MCF 10A (cell line): ENCODE data around the gene FBXL20. TPM values are rescaled to one million over a fixed set of nuclear protein-coding genes. Genes with fewer than 3 reads are reported as not detected.

Source experiments
- BruUV-seq: library from RNA; stranded (reverse); fragments of 400-500 nt; replicated peaks from 2 replicates; lab custom pipeline; 2021; lab: Mats Ljungman, UMichigan
- CTCF ChIA-PET: fragments of 300-600 bp; sonication (Branson Sonifier 250); formaldehyde crosslinking; extraction: SDS; loops from one replicate; lab custom pipeline; 2021; ENCODE audit warnings: antibody characterized with exemption, inconsistent platforms; lab: Yijun Ruan, JAX
- POLR2A ChIA-PET: fragments of 300-600, 350-650 bp; sonication (Branson Sonifier 250); formaldehyde crosslinking; extraction: SDS; loops from one replicate; lab custom pipeline; 2020; ENCODE audit warnings: antibody characterized with exemption, inconsistent platforms; lab: Yijun Ruan, JAX
- DNase-seq: peaks from one replicate; pipeline ENCODE4 v3.0.0-alpha.2; 2018; ENCODE audit not compliant: unreplicated experiment
- H3K27ac Mint-ChIP-seq: one replicate; pipeline ENCODE4 v1.8.0; 2022; ENCODE audit warnings: mild to moderate bottlenecking, low read depth, mixed read lengths; ENCODE audit not compliant: unreplicated experiment
- H3K27me3 Mint-ChIP-seq: one replicate; pipeline ENCODE4 v1.8.0; 2022; ENCODE audit warnings: mixed read lengths; ENCODE audit not compliant: insufficient read depth, unreplicated experiment
- H3K36me3 Mint-ChIP-seq: one replicate; pipeline ENCODE4 v1.8.0; 2022; ENCODE audit warnings: mild to moderate bottlenecking, moderate library complexity, mixed read lengths; ENCODE audit not compliant: insufficient read depth, unreplicated experiment
- H3K4me1 Mint-ChIP-seq: one replicate; pipeline ENCODE4 v1.8.0; 2022; ENCODE audit warnings: mixed read lengths; ENCODE audit not compliant: insufficient read depth, unreplicated experiment
- H3K4me3 Mint-ChIP-seq: one replicate; pipeline ENCODE4 v1.8.0; 2022; ENCODE audit warnings: mild to moderate bottlenecking, moderate library complexity, mixed read lengths; ENCODE audit not compliant: unreplicated experiment
- H3K9me3 Mint-ChIP-seq: one replicate; pipeline ENCODE4 v1.8.0; 2022; ENCODE audit warnings: mixed read lengths; ENCODE audit not compliant: unreplicated experiment
- intact Hi-C: fragments of 100-400 bp; cut with micrococcal nuclease; formaldehyde crosslinking; loops from 2 replicates; pipeline ENCODE4 v1.14.1; 2022
- total RNA-seq: library from RNA; stranded (reverse); gene quantifications from 2 replicates; pipeline ENCODE4 v1.2.3, GENCODE V29; 2022
- TF ChIP-seq, protein P1 (sequence below): fragments of 200-600 bp; IDR thresholded peaks from one replicate; pipeline ENCODE4 v1.8.0; 2022; ENCODE audit warnings: antibody characterized with exemption, mild to moderate bottlenecking; ENCODE audit not compliant: unreplicated experiment

Gene FBXL20
- total RNA-seq, 1 experiment from 2014 or later, result 13.4 TPM

DNA sequence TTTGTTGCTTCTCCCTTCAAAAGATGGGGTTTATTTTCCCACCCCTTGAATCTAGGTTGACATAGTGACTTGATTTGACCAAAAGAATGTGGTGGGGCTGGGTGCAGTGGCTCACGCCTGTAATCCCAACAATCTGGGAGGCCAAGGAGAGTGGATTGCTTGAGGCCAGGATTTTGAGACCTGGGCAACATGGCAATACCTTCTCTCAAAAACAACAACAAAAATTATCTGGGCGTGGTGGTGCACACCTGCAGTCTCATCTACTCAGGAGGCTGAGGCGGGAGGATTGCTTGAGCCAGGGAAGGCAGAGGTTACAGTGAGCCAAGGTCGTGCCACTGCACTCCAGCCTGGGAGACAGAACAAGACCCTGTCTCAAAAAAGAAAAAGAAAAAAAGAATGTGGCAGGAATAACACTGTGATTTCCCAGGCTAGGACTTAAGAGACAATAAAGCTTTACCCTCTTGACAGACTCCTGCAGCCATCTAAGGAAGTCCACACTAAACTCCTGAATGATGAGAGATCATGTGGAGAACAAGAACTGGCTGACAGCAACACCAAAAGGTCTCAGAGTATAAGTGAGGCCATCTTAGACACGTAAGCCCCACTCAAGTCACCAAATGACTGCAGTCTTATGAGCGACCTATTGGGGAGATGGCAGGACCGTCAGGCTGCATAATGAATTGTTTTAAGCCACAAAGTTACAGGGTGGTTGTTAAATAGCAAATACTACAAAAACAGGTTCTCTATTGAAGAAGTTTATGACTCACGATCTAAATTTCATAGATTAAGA, 37.0 kb downstream of the FBXL20 start:
- no peak for DNase-seq
- intact Hi-C loops, result no loop called here
- POLR2A ChIA-PET, result no interaction called here
- Mint-ChIP-seq H3K27ac (no peak overlapping the region), H3K27me3 (no peaks in the 10 kb centered on the region), H3K4me1 (peaks cover 6% of the 10 kb centered on the region), H3K9me3 (no peaks in the 10 kb centered on the region), H3K36me3 (peaks cover 13% of the 10 kb centered on the region), H3K4me3 (no peak overlapping the region)
- CTCF ChIA-PET, result no interaction called here
- no TSS peak for BruUV-seq
- TF ChIP-seq, protein P1, sequence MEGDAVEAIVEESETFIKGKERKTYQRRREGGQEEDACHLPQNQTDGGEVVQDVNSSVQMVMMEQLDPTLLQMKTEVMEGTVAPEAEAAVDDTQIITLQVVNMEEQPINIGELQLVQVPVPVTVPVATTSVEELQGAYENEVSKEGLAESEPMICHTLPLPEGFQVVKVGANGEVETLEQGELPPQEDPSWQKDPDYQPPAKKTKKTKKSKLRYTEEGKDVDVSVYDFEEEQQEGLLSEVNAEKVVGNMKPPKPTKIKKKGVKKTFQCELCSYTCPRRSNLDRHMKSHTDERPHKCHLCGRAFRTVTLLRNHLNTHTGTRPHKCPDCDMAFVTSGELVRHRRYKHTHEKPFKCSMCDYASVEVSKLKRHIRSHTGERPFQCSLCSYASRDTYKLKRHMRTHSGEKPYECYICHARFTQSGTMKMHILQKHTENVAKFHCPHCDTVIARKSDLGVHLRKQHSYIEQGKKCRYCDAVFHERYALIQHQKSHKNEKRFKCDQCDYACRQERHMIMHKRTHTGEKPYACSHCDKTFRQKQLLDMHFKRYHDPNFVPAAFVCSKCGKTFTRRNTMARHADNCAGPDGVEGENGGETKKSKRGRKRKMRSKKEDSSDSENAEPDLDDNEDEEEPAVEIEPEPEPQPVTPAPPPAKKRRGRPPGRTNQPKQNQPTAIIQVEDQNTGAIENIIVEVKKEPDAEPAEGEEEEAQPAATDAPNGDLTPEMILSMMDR, result no peak

- BruUV-seq, result no TSS peak
- no peak overlapping the region for H3K4me3 Mint-ChIP-seq
- H3K9me3 Mint-ChIP-seq, result no peaks in the 10 kb centered on the region
- POLR2A ChIA-PET, result no interaction called here
- H3K27ac Mint-ChIP-seq, result no peak overlapping the region
- TF ChIP-seq, protein P1, result no peak
- intact Hi-C loops, result no loop called here
- H3K27me3 Mint-ChIP-seq, result no peaks in the 10 kb centered on the region
- DNase-seq, result no peak
- H3K4me1 Mint-ChIP-seq, result peaks cover 1% of the 10 kb centered on the region
- peaks cover 7% of the 10 kb centered on the region for H3K36me3 Mint-ChIP-seq
- CTCF ChIA-PET, result interaction anchor here (0.5 to 0.6 kb wide), 2 partner anchors 233 to 458 kb away, joined by 3 read pairs; no protein-coding TSS in a partner anchor
Measured at GRCh38 chr17:39361064-39361463, 40.4 kb downstream of the FBXL20 start.

DNA sequence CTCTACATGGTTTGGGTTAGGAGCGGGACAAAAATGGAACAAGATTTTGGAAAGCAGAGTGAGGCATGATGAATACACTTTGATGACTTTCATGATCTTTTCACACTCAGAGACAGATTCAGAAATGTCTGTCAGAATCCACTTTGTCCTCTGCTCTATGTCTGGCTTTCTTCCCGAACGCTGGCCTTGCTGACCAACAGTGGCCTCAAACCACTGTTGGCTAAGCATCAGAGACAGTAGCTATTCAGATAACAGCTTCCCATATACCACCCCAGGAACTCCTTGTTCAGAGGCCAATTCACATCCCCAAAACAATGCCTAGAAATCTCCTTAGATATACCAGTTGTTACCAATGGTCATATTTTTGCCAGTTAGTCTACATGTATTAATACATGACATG, 40.9 kb downstream of the FBXL20 start:
- DNase-seq, result no peak
- TF ChIP-seq, protein P1, result no peak
- no TSS peak for BruUV-seq
- H3K27me3 Mint-ChIP-seq, result no peaks in the 10 kb centered on the region
- H3K9me3 Mint-ChIP-seq, result no peaks in the 10 kb centered on the region
- intact Hi-C loops, result no loop called here
- POLR2A ChIA-PET, result interaction anchor here (0.5 kb wide), 1 partner anchor 656 kb away, joined by 4 read pairs; the partner anchor contains the start of gene MLLT6
- no peaks in the 10 kb centered on the region for H3K4me1 Mint-ChIP-seq
- H3K36me3 Mint-ChIP-seq, result peaks cover 7% of the 10 kb centered on the region
- CTCF ChIA-PET, result no interaction called here
- H3K4me3 Mint-ChIP-seq, result no peak overlapping the region
- no peak overlapping the region for H3K27ac Mint-ChIP-seq

GRCh38 chr17:39359994-39360393, 41.4 kb downstream of the FBXL20 start:
- H3K4me3 Mint-ChIP-seq, result no peak overlapping the region
- no peaks in the 10 kb centered on the region for H3K9me3 Mint-ChIP-seq
- peaks cover 7% of the 10 kb centered on the region for H3K36me3 Mint-ChIP-seq
- DNase-seq, result no peak
- no peak overlapping the region for H3K27ac Mint-ChIP-seq
- intact Hi-C loops, result no loop called here
- no peaks in the 10 kb centered on the region for H3K4me1 Mint-ChIP-seq
- no TSS peak for BruUV-seq
- POLR2A ChIA-PET, result interaction anchor here (0.5 kb wide), 1 partner anchor 655 kb away, joined by 4 read pairs; the partner anchor contains the start of gene MLLT6
- CTCF ChIA-PET, result no interaction called here
- H3K27me3 Mint-ChIP-seq, result no peaks in the 10 kb centered on the region
- TF ChIP-seq, protein P1, result no peak
